Immature natural killer cell (primary cell): ENCODE measurements around the gene SF3A1. TPM values are rescaled to one million over a fixed set of nuclear protein-coding genes. Genes with fewer than 3 reads are reported as not detected.

Source experiments
- DNase-seq, 3 donors: peaks; one replicate each; pipeline ENCODE4 v3.0.0; 2022; ENCODE audit warnings: mixed read lengths in 1 of 3
- H3K27ac Mint-ChIP-seq, 6 donors: one replicate each; pipeline ENCODE4 v1.8.0; 2020; ENCODE audit warnings: mixed read lengths in 6 of 6, mild to moderate bottlenecking in 5 of 6, inconsistent platforms in 4 of 6, moderate library complexity in 3 of 6
- H3K27me3 Mint-ChIP-seq, 3 donors: one replicate each; pipeline ENCODE4 v1.8.0; 2020 to 2021; ENCODE audit warnings: low read depth in 3 of 3, mild to moderate bottlenecking in 3 of 3, mixed read lengths in 3 of 3, moderate library complexity in 3 of 3, inconsistent platforms in 1 of 3
- H3K36me3 Mint-ChIP-seq, 3 donors: one replicate each; pipeline ENCODE4 v1.8.0; 2020; ENCODE audit warnings: mixed read lengths in 3 of 3, inconsistent platforms in 2 of 3, mild to moderate bottlenecking in 2 of 3
- H3K4me1 Mint-ChIP-seq, 2 donors: one replicate each; pipeline ENCODE4 v1.8.0; 2020; ENCODE audit warnings: inconsistent platforms in 2 of 2, mild to moderate bottlenecking in 2 of 2, mixed read lengths in 2 of 2, moderate library complexity in 1 of 2
- H3K4me3 Mint-ChIP-seq, 5 donors: one replicate each; pipeline ENCODE4 v1.8.0; 2020; ENCODE audit warnings: mild to moderate bottlenecking in 5 of 5, mixed read lengths in 5 of 5, inconsistent platforms in 3 of 5, moderate library complexity in 3 of 5
- H3K9me3 Mint-ChIP-seq, 6 donors: one replicate each; pipeline ENCODE4 v1.8.0; 2020; ENCODE audit warnings: mild to moderate bottlenecking in 6 of 6, mixed read lengths in 6 of 6, inconsistent platforms in 4 of 6, moderate library complexity in 3 of 6
- polyA plus RNA-seq, 3 donors: library from polyadenylated mRNA; unstranded; fragments of 300-500 nt; fragmentation: Illumina TruSeq; gene quantifications; one replicate each; pipeline ENCODE4 v1.2.3, GENCODE V29; 2021

Gene SF3A1
- polyA plus RNA-seq, 3 donors from 2014 or later = 35.5 to 133 (median 69.6) TPM

GRCh38 chr22:30321461-30321860 is 35.2 kb downstream of the SF3A1 start:
- peaks cover 0 to 2% (median 1%) of the 10 kb centered on the region in 3 donors for H3K27me3 Mint-ChIP-seq
- H3K4me3 Mint-ChIP-seq = no peak overlapping the region
- H3K36me3 Mint-ChIP-seq = peaks cover 0 to 3% (median 3%) of the 10 kb centered on the region in 3 donors
- no peak for DNase-seq
- peaks cover 83 to 92% of the 10 kb centered on the region in 2 donors for H3K4me1 Mint-ChIP-seq
- H3K9me3 Mint-ChIP-seq = no peaks in the 10 kb centered on the region
- H3K27ac Mint-ChIP-seq = peak overlapping the region in 2 of 6 donors; percentile 24 to 37

DNA sequence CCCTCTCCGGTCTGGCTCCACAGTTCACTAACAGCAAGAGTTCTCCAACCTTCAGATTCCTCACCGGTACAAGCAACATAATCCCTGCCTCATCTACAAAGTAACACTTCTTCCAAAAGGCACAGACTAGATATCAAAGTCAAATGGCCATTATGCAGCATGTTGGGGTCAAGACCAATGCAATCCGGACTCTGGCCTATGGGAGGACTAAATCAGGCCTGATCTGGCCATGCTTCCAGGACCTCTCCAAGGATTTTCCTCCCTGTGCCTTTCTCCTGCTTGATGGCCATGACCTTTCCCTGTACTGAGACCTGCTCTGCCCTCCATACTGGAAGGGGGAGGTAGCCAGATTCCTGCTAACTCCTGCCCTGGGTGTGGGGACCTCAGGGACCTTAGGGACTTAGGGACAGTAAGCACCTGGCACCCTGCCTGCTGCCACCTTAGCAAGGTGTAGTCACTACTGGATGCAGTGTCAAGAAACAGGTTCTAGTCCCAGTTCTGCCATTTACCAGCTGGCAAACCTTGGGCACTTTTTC is 36.6 kb downstream of the SF3A1 start:
- H3K4me1 Mint-ChIP-seq = peaks cover 84 to 93% of the 10 kb centered on the region in 2 donors
- peaks cover 0 to 3% (median 3%) of the 10 kb centered on the region in 3 donors for H3K36me3 Mint-ChIP-seq
- H3K27me3 Mint-ChIP-seq = peaks cover 0 to 1% (median 0%) of the 10 kb centered on the region in 3 donors
- H3K9me3 Mint-ChIP-seq = no peaks in the 10 kb centered on the region
- H3K4me3 Mint-ChIP-seq = peak overlapping the region in 1 of 5 donors; percentile 14
- DNase-seq = no peak
- H3K27ac Mint-ChIP-seq = peak overlapping the region in 2 of 6 donors; percentile 58 to 60

- H3K27ac Mint-ChIP-seq = peak overlapping the region in 5 of 6 donors; percentile 8 to 81 (median 58)
- H3K36me3 Mint-ChIP-seq = peaks cover 0 to 3% (median 3%) of the 10 kb centered on the region in 3 donors
- DNase-seq = no peak
- peaks cover 0 to 3% (median 0%) of the 10 kb centered on the region in 3 donors for H3K27me3 Mint-ChIP-seq
- H3K4me3 Mint-ChIP-seq = peak overlapping the region in 1 of 5 donors; percentile 8
- H3K9me3 Mint-ChIP-seq = no peaks in the 10 kb centered on the region
- H3K4me1 Mint-ChIP-seq = peaks cover 82 to 93% of the 10 kb centered on the region in 2 donors
Observed at GRCh38 chr22:30318799-30319419, 37.8 kb downstream of the SF3A1 start.

- H3K36me3 Mint-ChIP-seq = peaks cover 0 to 2% (median 0%) of the 10 kb centered on the region in 3 donors
- peaks cover 83 to 92% of the 10 kb centered on the region in 2 donors for H3K4me1 Mint-ChIP-seq
- no peak for DNase-seq
- peak overlapping the region in 4 of 6 donors; percentile 2 to 70 (median 23) for H3K27ac Mint-ChIP-seq
- H3K9me3 Mint-ChIP-seq = no peaks in the 10 kb centered on the region
- H3K27me3 Mint-ChIP-seq = peaks cover 0 to 3% (median 0%) of the 10 kb centered on the region in 3 donors
- no peak overlapping the region for H3K4me3 Mint-ChIP-seq
Observed at GRCh38 chr22:30317778-30318177, 38.9 kb downstream of the SF3A1 start.

DNA sequence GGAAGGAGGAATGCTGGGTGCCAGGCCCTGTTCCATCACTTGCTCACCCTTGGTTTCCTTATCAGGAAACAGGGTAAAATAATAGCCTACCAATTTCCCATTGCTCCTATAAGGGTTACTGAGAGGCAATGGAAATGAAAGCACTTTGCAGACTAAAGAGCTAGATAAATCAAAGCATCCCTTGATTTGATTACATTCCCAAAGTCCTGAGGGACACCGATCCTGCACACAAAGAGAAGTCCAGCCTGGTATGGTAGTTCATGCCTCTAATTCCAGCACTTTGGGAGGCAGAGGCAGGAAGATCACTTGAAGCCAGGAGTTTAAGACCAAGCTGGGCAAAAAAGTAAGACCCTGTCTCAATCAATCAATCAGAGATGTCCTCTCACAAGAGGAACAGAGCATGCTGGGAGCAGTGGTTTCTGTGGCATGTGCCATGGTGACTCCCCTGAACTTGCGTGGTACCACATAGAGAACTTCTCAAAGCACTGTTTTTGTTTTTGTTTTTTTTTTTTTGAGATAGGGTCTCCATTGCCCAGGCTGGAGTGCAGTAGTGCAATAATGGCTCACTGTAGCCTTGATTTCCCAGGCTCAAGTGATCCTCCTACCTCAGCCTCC is 40.6 kb downstream of the SF3A1 start:
- Mint-ChIP-seq H3K27me3 (peaks cover 0 to 3% (median 0%) of the 10 kb centered on the region in 3 donors), H3K4me1 (peaks cover 88 to 96% of the 10 kb centered on the region in 2 donors), H3K9me3 (no peaks in the 10 kb centered on the region), H3K27ac (peak overlapping the region; percentile 27 to 70 (median 50)), H3K4me3 (peak overlapping the region in 2 of 5 donors; percentile 36 to 43), H3K36me3 (peaks cover 0 to 4% (median 0%) of the 10 kb centered on the region in 3 donors)
- DNase-seq = no peak

DNA sequence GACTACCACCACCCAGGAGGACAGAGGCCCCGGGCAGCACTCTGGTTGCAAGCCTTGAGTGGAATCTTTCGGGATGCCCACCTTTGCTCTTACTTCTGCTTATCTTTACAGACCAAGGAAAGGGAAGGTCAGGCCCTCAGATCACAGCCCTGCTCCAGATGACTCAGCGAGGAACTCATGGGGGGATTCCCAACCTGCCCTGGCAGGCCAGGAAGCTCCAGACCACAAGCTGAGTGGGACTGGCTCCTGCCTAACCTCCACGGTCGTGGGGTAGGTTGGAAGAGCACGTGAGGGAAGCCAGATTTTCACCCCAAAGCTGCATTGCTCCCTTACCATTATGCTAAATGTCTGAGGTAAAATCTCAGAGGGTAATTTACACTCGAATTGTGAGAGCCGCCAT is 41.8 kb downstream of the SF3A1 start:
- DNase-seq = no peak

DNA sequence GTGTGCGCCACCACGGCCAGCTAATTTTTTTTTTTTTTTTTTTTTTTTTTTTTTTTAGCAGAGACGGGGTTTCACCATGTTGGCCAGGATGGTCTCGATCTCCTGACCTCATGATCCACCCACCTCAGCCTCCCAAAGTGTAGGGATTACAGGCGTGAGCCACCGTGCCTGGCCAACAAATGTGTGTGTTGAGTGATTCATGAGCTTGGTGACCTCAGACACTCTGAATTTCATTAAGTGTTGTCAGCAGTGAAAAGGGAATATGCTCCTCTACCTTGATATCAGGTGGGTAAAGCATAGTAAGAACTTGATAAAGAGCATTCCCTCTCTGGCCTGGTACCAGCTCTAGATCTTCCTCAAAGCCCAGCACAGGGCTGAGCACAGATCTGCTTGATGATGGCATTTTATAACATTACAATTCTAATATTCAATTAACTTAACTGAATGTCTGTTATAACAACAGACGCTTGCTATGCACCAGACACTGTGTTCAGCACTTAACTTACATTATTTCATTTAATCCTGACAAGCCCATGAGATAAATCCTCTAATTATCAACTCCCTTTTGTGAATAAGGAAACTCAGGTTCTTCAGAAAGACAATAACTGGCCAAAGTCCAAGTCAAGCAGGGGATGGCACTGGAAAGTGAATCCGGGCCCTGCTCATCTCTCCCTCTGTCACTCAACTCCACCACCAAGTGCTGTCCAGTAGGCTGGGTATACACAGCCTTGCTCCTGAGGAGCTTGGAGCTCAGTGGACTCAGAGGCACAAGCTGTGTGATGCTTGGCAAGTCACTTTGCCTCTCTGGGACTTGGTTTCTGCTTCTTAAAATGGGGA is 42.9 kb downstream of the SF3A1 start:
- Mint-ChIP-seq H3K9me3 (no peaks in the 10 kb centered on the region), H3K27ac (peak overlapping the region; percentile 10 to 70 (median 29)), H3K4me3 (peak overlapping the region in 1 of 5 donors; percentile 7), H3K27me3 (peaks cover 0 to 2% (median 0%) of the 10 kb centered on the region in 3 donors), H3K4me1 (peaks cover 91 to 94% of the 10 kb centered on the region in 2 donors), H3K36me3 (peaks cover 0 to 4% (median 0%) of the 10 kb centered on the region in 3 donors)
- DNase-seq = no peak

More for the DNA sequence above, 41.8 kb downstream of the SF3A1 start:
- peaks cover 91 to 96% of the 10 kb centered on the region in 2 donors for H3K4me1 Mint-ChIP-seq
- peaks cover 0 to 4% (median 0%) of the 10 kb centered on the region in 3 donors for H3K36me3 Mint-ChIP-seq
- H3K27ac Mint-ChIP-seq = peak overlapping the region in 4 of 6 donors; percentile 9 to 48 (median 24)
- H3K9me3 Mint-ChIP-seq = no peaks in the 10 kb centered on the region
- no peak overlapping the region for H3K4me3 Mint-ChIP-seq
- H3K27me3 Mint-ChIP-seq = peaks cover 0 to 3% (median 0%) of the 10 kb centered on the region in 3 donors

GRCh38 chr22:30312053-30312452 is 44.6 kb downstream of the SF3A1 start:
- DNase-seq = no peak
- peaks cover 0 to 4% (median 0%) of the 10 kb centered on the region in 3 donors for H3K36me3 Mint-ChIP-seq
- no peak overlapping the region for H3K4me3 Mint-ChIP-seq
- H3K27me3 Mint-ChIP-seq = peaks cover 0 to 2% (median 0%) of the 10 kb centered on the region in 3 donors
- no peaks in the 10 kb centered on the region for H3K9me3 Mint-ChIP-seq
- H3K27ac Mint-ChIP-seq = peak overlapping the region in 5 of 6 donors; percentile 16 to 97 (median 54)
- H3K4me1 Mint-ChIP-seq = peaks cover 93 to 94% of the 10 kb centered on the region in 2 donors

- H3K27me3 Mint-ChIP-seq = peaks cover 0 to 2% (median 0%) of the 10 kb centered on the region in 3 donors
- no peaks in the 10 kb centered on the region for H3K9me3 Mint-ChIP-seq
- peaks cover 96% of the 10 kb centered on the region in 2 donors for H3K4me1 Mint-ChIP-seq
- peak overlapping the region in 1 of 5 donors; percentile 44 for H3K4me3 Mint-ChIP-seq
- H3K36me3 Mint-ChIP-seq = peaks cover 0 to 4% (median 0%) of the 10 kb centered on the region in 3 donors
- no peak for DNase-seq
- H3K27ac Mint-ChIP-seq = peak overlapping the region; percentile 27 to 97 (median 82)
Observed at GRCh38 chr22:30310881-30311771, 45.6 kb downstream of the SF3A1 start.

DNA sequence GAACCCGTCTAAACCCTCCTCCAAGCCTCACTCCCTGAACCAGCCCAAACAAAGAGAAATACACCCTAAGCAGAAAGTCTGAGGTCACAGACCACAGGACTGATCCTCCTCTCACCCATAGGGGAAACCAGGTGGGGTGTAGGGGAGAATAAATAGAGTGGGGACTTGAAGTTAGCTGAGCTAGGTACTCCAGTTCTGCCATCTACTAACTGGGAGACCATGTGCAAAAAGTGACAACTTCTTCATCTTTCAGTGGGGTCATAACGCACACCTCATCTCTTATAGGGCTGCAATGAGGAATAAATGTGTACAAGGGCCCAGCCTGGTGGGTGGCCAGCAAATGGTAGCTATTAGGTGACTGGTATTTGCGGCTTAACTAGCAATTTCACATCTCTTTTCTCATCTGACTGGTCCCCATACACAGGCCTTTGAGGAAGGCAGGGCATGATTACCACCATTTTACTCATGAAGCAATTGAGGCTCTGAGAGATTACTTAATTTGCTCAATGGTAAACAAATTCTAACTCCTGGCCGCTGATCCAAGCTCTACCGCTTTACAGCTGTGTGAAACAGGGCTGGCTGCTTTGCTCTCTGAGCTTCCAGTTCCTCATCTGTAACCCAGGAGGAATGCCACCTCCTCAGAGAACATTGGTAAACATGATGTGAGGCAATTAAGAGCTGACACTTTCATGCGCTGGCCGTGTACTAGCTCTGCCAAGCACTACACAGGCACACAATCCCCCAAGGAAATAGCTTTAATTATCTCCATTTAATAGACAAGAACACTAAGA is 46.5 kb downstream of the SF3A1 start:
- peaks cover 0 to 2% (median 0%) of the 10 kb centered on the region in 3 donors for H3K27me3 Mint-ChIP-seq
- H3K27ac Mint-ChIP-seq = peak overlapping the region; percentile 27 to 97 (median 86)

GRCh38 chr22:30308518-30309230 is 48.0 kb downstream of the SF3A1 start:
- peak overlapping the region; percentile 73 to 97 (median 92) for H3K27ac Mint-ChIP-seq

More for the DNA sequence above, 46.5 kb downstream of the SF3A1 start:
- Mint-ChIP-seq H3K4me3 (peak overlapping the region; percentile 18 to 60 (median 53)), H3K4me1 (peaks cover 96% of the 10 kb centered on the region in 2 donors), H3K9me3 (no peaks in the 10 kb centered on the region), H3K36me3 (peaks cover 0 to 4% (median 0%) of the 10 kb centered on the region in 3 donors)
- DNase-seq = no peak

More at GRCh38 chr22:30308518-30309230, 48.0 kb downstream of the SF3A1 start:
- Mint-ChIP-seq H3K27me3 (no peaks in the 10 kb centered on the region), H3K4me1 (peaks cover 96 to 98% of the 10 kb centered on the region in 2 donors), H3K9me3 (no peaks in the 10 kb centered on the region), H3K36me3 (peaks cover 0 to 4% (median 0%) of the 10 kb centered on the region in 3 donors), H3K4me3 (peak overlapping the region; percentile 47 to 79 (median 74))
- DNase-seq = no peak
